Measurements from ENCODE around the gene NEU1.

GRCh38 chr6:31905041-31905440, 42.4 kb upstream of the NEU1 start:
- TF ChIP-seq GATA2 (IDR thresholded peaks at IDR 0.05; ENCODE audit: low read depth, low read length), result no peak
- no peak for TF ChIP-seq GATA3 (IDR thresholded peaks at IDR 0.05; ENCODE audit: low read depth, low read length)
